Panc1 (cell line): ENCODE measurements around the gene LIPT2.

Source experiments
- CTCF ChIP-seq: fragments of 450-650 bp; IDR thresholded peaks from 2 replicates; pipeline ENCODE4 v1.5.1; 2017; ENCODE audit warnings: mild to moderate bottlenecking
- POLR2AphosphoS5 ChIP-seq: IDR thresholded peaks from 2 replicates; pipeline ENCODE4 v1.6.1; 2012; ENCODE audit warnings: mild to moderate bottlenecking, low read depth, low read length, moderate library complexity
- REST ChIP-seq, 2 experiments: IDR thresholded peaks; 2 replicates each; pipeline ENCODE4 v1.6.1; 2011 to 2012; ENCODE audit warnings: low read depth in 2 of 2, control low read depth in 1 of 2, low read length in 1 of 2, mild to moderate bottlenecking in 1 of 2, moderate library complexity in 1 of 2; ENCODE audit not compliant: insufficient read depth in 1 of 2
- SIN3A ChIP-seq: IDR thresholded peaks from 2 replicates; pipeline ENCODE4 v1.6.1; 2012; ENCODE audit warnings: low read depth, mild to moderate bottlenecking, low read length, moderate library complexity, borderline replicate concordance; ENCODE audit not compliant: insufficient read depth
- TCF7L2 ChIP-seq: IDR thresholded peaks from 2 replicates; pipeline ENCODE4 v1.6.1; 2011; ENCODE audit warnings: mild to moderate bottlenecking, low read depth, low read length, inconsistent platforms

- TF ChIP-seq CTCF (no peak), REST (IDR thresholded peaks at IDR 0.05; ENCODE audit: insufficient read depth in 1 of 2, low read depth in 2 of 2, low read length in 1 of 2) (no peak), POLR2AphosphoS5 (no peak), TCF7L2 (no peak), SIN3A (no peak)
These were observed 28.2 kb downstream of the LIPT2 start for GRCh38 chr11:74465291-74465708.
